ENCODE measurements around the gene LPP.
"Not testable (repeated sequence)": the region's sequence is repeated elsewhere in the genome, so short reads cannot be mapped to it uniquely, and the experiment has no call there.

LPP gene

DNA sequence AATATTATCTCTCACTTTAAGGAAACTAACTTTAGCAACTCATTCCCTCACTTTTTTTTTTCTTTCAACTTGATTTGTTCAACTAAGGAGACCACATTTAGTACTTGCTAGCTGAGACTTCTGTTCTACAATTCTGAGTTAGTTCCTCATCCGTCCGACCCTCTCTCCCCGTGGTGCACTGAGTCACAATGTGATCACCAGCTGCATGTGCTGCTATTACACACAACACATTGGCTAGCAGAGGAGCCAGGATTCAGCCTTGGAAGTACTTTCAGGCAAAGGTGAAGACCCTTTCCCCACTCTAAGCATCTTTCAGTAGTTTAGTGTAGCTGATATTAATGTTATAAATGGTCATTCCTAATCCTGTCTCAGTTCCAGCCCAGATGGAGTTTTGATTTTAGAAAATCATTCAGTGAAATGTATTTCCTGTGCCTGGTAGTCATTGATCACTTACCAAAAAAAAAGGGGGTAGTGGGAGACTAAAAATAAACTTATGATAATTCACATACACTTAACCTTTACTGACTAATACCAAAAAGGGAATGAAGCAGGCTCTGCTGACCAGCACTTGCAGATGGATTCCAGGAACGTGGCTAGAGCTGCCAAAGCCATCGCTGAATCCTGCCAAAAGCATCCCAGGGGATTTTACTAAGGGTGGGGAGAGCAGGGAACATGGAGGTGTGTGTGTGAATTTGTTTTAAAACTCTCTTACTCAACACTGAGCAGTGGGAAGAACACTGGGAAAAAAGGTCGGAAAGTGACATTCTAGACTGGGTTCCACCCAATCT, 424.8 kb downstream of the LPP start:
- no peak for DNase-seq

DNA sequence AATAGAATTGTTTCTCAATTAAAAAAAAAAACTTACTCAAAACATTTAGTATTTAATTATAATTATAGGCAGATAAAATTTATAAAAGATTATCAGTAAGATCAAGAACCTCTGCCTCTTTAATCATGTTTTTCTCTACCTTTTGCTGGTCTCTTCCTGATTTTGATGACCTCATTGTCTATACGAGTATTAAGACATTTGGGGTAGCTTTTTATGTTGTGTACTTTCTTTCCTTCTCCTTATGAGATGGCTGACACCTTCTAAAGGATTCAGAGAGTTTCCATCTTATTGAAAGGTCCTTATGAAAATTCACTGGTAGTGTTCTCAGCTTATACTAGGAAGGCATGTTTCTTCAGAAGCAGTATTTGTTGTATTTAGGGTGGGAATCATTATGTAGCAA, 426.3 kb downstream of the LPP start:
- no peak for DNase-seq

DNA sequence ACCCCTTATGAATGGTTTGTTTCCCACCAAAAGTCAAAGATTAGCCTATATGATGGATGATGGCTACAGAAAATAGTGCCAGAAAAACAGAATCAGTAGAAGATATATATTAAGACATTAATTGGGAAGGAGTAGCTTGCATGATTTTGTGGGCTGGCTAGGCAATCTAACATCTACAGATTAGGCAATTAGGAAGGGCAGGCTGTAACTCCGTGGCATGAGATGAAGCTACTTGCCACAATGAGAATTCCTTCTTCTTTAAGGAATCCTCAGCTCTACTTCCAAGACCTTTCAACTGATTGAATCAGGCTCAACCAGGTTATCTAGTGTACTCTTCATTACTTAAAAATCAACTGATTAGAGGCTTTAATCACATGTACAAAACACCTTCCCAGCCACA, 426.7 kb downstream of the LPP start:
- no peak for DNase-seq

DNA sequence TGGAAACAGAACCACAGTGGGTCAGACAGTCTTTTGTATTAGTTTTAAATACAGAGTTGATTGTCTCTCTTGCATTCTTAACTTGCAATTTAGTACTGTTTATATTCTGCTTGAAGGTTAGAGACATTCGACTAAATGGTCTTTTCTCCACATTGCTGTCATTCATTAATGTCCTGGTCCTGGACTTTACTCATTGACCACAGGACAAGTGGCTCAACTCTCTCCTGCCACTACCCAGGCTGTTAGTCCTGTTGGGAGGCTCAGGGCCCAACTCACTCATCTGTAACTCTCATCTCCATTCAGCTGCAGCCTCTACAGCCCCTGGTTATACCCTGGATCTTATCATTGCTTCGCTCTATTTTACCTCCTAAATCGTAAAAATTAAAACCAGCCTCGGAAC, 427.4 kb downstream of the LPP start:
- no peak for DNase-seq

DNA sequence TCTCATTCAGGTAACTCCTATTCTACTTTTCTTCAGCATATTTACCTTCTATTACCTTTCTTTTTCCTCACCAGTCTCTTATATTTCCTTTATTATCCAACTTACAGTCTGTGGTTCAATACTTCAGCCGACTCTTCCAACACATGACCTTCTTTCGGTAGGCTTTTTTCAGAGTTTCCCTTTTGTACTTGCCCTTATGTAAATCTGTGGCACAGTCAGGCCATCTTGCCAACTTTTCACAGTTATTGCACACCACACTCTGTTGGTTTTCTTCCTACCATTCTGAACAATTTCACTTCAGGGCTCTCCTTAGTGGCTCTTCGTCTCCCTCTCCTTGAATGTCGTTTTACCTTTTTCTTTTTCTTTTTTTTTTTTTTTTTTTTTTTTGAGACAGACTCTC, 427.8 kb downstream of the LPP start:
- DNase-seq = no peak

DNA sequence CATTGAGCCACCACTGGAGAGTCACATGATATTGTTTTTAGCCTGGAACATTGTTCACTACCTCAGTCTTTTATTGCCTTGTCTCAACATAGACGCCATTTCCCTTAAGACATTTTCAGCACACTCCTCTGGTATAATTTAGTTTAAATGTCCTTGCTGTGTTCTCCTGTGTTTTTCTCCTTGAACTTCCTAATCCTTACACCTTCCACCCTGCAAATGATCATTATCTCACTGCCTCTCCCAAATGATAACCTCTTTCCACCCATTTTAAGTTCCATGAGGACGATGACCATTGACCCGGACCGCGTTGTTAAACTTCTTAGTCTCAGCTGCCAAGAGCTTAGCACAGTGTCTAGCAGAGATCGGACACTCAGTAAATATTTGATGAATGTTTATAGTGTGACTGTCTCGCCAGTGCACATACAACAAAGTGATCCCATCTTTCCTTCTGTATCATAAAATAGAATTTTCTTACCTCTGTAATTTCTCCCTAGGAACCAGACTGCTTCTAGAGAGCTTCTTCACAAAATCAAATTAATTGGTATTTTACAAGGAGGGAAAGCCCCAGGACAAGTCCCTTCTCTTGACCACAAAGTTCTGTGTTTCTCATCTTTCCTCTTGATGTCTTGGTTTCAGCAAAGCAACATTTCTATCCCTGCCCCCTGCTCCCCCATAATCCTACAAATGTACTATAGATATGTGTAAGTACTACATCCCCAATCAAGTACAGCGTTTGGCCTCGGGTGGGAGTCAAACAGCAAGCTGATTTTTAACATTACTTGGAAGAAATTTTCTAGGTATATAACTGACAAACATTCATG, 429.6 kb downstream of the LPP start:
- DNase-seq = no peak

DNA sequence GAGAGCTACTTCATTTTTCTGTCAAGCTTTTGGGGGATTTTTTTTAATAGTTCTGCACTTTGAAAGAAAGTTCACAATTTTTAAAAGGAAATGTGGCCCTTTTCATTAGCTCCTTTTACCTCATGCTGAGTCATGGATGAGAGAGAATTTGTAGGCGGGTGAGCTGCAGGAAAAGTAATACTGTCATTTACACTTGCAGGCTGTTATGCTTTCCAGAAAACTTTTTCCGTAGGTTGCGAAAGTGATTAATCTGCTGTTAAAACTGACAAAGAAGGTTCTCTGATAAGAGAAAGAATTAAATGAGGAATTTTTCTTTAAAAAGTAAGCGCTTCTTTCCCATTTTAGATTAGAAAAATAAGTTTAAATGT, 430.2 kb downstream of the LPP start:
- no peak for DNase-seq

DNA sequence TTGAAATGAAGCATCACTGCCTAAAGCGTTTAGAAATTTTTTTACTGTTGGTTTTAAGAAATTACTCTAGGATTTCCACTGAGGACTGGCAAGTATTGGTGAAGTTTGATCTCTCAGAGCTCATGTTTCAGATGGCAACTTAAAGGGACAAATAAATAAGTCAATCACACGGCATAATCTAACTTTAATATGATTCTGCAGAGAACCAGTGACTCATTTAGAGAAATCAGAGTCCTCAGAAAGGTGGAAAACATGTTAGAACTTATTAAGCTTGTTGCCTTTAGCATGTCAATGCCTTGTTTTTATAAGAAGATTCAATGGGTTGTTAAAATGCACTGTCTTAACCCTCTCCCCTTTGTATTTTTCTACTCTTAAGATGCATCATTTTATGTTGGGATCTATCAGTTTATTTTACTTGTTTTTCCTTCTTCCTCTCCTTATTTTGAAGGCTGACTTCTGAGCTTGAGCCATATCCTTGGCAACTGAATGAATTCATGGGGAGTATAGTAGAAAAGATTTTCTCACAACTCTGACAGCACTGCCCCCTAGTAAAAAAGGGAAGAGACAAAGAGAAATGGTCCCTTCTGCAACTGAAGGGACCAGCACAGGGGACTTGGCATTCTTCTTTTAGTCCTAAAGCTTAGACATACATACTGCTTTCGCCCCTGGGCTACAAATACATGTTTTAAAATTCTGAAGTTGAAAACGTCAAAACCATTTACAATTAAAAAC, 431.2 kb downstream of the LPP start:
- DNase-seq = no peak

DNA sequence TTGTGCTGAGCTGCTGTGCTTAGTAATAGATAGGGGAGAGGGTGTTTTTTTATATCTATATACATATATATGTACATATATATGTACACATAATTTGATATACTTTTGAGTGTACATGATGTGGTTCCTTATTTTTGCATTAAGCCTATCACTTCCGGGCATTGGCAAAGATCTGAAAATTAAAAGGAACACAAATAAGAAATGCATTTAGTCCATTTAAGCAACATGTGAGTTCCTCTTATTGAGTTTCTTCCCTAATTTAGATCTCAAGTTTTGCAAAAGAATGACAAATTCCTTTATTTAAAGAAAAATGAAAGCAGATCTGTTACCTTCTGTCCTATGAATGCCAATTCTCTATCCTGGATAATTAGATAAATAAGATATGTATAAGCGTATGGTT, 435.1 kb downstream of the LPP start:
- DNase-seq = no peak

DNA sequence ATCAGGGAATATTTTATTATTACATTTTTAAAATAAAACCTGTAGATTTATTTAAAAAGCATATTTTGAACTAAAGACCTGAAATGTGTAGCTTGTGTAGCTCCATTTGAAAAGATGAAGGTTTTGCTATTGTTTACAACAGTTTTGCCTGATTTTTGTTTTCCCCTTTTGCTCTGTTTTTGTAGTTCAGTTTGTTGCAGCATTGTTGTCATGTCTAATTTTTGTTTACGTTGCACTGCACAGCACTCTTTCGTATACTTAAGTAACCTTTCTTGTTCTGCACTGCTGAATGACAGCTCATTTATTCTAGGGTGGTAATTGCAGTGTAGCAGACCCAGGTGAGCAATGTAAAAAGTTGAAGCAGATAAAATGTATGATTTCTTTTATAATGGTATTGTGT, 435.8 kb downstream of the LPP start:
- DNase-seq = no peak

DNA sequence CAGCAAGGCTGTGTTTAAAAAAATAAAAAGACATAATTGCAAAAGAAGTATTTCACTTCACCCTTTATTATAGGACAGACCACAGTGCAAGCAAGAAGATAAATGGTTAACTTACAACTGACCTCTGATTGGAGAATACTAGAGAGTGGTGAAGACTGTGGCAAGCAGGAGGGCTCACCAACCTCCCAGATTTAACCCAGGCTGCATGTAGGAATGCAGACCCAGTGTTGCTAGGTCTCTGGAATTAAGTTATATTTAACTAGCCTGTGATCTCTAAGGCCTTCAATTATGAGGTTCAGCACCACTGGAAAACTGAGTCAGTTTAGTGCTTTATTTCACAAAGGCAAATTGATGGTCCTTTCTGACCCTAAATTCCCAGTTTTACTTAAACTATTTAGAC, 436.6 kb downstream of the LPP start:
- no peak for DNase-seq

DNA sequence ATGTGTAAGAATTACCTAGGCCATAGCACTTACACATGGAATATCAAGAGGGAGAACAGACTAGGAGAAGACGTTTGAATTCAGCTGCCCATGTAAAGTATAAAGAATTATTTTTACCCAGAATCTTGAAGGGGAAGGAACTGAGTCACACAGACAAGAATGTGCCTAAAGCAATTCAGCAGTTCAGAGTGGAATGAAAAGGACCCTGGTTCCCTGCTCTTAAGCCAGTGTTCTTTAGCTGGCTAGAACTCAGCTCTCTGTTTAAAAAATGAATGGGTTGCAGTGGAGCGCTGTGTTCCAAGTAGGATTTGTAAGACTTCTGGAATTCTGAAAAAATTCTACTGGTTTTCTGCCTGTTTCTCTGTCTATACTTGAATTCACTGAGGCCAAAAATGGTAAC, 440.2 kb downstream of the LPP start:
- no peak for DNase-seq

DNA sequence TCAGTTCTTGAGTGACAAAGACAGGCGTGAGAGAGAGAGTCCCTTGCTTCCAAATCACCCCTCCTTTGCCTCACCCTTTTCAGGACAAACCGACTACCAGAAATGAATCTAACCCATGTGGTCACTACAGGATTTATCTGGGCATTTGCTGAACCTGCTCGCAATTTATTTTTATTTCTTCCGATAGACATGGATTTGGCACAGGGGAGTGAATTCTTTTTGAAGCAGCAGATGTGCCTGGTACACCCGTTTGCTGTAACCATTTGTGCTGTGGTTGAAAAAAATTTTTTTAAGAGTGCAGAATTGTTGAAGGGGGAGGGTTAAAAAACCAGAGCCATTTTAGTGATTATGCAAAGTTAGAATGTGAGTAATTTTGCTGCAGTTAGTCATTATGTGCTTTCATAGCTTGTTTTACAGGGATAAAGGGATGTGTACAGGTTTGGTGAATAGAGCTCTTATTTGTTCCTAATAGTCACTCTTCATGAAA, 442.0 kb downstream of the LPP start:
- no peak for DNase-seq

DNA sequence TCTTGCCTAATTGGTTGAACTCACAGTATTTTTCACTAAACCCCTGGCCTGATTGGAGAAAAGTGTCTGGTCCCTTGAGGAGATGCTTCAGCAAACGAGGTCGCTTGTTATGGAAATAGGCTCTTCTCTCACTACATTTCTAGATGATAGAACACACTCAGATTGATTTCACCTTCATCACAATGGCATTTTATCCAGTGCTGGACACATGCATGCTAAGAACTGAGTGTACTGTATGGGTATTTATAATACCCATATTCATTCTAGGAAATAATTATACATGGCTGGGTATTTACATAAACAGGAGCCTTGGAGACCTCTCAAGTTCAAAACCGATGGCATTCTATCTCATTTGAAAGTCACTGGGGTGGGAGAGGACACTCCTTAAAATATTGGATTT, 444.9 kb downstream of the LPP start:
- no peak for DNase-seq

DNA sequence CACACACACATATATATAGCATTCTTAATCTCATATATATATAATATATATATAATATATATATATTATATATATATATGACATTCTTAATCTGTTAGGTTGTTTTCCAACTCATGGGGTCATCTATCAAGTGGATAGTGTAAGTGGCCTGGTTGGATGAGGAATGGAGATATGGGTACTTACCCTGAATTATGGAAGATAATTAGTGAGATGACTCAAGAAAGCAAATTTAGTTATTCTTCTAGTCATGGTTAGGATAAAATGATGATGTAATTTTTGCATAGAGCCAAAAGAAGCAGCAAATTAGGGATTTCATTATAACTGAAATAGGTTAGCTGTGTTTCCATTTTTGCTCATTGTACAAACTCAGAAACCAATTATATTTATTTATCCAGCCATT, 448.2 kb downstream of the LPP start:
- no peak for DNase-seq

DNA sequence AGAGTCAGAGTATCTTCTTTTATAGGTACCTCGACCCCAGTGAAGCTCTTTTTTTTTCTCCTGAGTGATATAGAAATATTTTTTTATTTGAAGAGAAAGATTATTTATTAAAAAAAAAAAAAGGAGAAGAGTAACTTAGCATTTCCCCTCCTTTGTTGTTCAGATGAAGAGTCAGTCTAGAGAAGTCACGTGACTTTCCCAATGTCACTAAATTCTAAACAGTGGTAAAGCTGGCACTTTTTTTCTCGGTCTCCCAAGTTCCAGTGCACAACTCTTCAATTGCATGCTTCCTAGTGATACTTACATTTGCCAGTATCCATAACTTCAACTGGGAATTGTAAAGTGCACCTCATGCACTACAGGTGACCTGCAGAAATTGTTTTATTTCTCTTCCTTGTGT, 448.7 kb downstream of the LPP start:
- DNase-seq = no peak

DNA sequence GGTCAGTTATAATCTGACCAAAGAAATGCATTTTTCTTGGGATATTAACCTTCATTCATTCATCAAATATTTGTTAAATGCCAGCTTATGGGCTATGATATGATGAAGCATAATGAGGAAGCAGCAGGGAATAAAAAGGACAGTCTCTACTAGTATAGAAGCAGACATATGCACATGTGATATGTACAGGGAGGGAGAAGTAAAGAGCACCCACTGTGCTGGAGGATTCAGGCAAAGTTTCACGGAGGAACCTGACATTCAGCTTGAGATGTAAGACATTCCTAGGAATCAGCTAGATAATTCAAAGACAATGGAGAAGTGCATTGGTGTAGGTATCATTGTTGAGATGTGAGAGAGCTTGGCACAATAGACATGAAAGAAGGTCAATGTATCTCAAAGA, 450.7 kb downstream of the LPP start:
- no peak for DNase-seq

DNA sequence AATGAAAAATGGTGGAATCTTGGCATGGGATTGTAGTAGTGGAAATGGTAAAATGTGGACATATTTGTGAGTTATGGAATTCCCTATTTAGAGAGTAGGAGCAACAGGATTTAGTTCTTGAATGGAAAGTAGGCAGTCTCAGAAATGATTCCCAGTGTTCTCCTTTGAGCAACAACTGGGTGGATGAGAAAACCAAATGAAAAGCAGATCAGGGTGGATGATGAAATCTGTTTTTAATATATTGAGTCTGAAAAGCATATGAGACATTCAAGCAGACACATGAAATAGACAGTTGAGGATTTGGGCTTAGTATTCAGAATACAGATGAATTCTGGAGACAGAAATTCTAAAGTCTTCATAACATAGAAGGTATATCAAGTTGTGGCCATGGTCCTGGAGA, 451.3 kb downstream of the LPP start:
- DNase-seq = no peak

DNA sequence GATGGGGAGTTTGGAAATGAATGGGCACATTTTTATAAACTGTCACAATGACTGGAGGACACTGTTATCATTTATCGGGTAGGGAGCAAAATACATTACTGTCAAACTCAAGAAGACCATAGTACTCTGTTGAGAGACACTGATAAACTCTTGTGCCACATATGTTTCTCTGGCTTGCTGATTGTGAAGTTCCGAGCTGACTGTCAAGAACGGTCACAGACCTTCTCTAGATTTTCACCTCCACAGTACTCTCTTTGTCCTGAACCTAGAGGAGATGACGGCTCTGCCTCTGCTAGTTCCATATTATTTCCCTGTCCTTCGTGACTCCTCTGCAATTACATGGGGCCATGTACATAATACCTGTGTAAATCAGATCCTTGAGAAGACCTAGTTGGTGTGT, 451.9 kb downstream of the LPP start:
- DNase-seq = no peak

DNA sequence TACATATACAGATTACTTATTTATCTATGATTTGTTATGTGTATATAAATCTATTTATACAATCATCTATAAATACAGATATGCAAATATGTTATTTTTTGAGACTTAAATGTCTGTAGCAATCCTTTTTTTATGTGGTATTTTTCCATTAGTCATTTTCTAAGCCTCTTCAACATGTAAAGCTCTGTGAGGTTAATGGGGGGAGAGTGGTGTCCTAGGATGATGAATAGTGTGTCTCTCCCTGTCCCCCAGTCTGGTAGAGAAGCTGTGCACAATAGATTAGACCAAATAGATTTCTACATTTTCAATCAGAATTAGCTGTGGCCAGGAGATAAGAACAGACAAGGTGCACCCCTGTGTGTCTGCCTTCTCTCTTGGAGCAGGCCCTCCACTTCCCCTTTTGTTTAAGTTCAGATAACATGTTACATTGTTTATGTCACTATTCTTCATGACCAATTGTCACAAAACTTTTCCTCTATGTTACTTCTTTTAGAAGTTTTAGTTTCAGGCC, 453.9 kb downstream of the LPP start:
- no peak for DNase-seq

DNA sequence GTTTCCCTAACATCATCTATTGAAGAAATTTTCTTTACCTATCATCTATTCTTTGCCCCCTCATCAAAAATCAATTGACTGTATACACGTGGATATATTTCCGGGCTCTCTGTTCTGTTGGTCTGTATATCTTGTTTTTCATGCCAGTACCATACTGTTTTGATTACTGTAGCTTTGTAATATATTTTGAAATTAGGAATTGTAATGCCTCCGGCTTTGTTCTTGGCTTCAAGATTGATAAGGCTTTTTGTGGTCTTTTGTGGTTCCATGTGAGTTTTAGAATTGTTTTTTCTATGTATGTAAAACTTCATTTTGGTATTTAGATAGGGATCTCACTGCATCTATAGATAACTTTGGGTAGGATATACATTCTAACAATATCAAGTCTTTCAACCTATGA, 454.4 kb downstream of the LPP start:
- DNase-seq = no peak

DNA sequence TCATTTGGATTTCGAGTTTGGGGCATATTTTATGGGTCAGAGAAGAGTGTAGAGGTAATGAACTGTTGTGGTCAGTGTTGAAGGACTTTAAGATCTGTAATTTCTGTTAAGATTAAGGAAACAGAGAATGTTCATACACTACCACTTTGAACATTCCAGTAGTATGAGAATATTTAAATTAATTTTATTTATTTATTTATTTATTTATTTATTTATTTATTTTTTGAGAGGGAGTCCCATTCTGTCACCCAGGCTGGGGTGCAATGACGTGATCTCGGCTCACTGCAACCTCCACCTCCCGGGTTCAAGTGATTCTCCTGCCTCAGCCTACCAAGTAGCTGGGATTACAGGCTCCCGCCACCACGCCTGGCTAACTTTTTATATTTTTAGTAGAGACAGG, 459.8 kb downstream of the LPP start:
- not testable (repeated sequence) for DNase-seq

DNA sequence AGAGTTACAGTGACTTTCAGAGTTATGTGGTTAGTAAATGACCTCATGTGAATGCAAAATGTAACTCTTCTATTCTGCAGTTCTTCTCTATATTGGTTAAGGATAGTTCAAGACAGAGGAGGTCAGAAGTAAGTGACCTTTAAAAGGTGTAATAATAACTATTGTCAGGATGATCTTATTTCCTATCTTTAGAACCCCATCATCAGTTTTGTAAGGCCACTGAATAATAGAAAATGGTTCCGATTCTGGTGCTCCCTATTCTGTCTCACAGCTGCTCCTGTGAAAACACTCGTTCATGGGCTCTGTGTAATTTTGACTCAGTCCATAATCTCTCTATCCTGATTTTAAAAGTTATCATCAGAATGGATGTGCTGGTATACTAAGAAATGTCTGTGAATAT, 463.3 kb downstream of the LPP start:
- DNase-seq = no peak
